Ascending aorta (tissue), 2 donors: ENCODE data around the gene RGN. TPM values are rescaled to one million over a fixed set of nuclear protein-coding genes. Genes with fewer than 3 reads are reported as not detected.

Experiments
- DNase-seq, 2 donors: peaks; one replicate each; pipeline ENCODE4 v3.0.0-alpha.2; 2019; ENCODE audit warnings: low spot score in 2 of 2
- H3K27ac ChIP-seq, 2 donors: fragments of 200-600 bp; sonication (generic); one replicate each; pipeline ENCODE4 v1.5.1; 2016 to 2017; ENCODE audit warnings: mild to moderate bottlenecking in 1 of 2
- H3K27me3 ChIP-seq: fragments of 200-600 bp; sonication (generic); one replicate; pipeline ENCODE4 v1.5.1; 2017
- H3K36me3 ChIP-seq, 2 donors: fragments of 200-600 bp; sonication (generic); one replicate each; pipeline ENCODE4 v1.5.1; 2016
- H3K4me1 ChIP-seq, 2 donors: fragments of 200-600 bp; sonication (generic); one replicate each; pipeline ENCODE4 v1.5.1; 2016 to 2017; ENCODE audit warnings: mild to moderate bottlenecking in 1 of 2
- H3K4me3 ChIP-seq, 2 donors: fragments of 200-600 bp; sonication (generic); one replicate each; pipeline ENCODE4 v1.5.1; 2016 to 2017; ENCODE audit warnings: mild to moderate bottlenecking in 1 of 2
- H3K9me3 ChIP-seq, 2 donors: fragments of 200-600 bp; sonication (generic); one replicate each; pipeline ENCODE4 v1.5.1; 2016
- intact Hi-C: fragments of 100-400 bp; cut with DNase I; formaldehyde crosslinking; loops from one replicate; pipeline ENCODE4 v1.15.1; 2023
- total RNA-seq: library from RNA; depleted of rRNA; stranded (reverse); fragments of >200 nt; gene quantifications from one replicate; pipeline ENCODE4 v1.1.0, GENCODE V29; 2016
- TF ChIP-seq, protein P1 (sequence below), 3 experiments: fragments of 200-600 bp in 2 of 3; fragments of 450-650 bp in 1 of 3; sonication (generic) in 2 of 3; IDR thresholded peaks; one replicate each; pipeline ENCODE4 v1.5.1; 2016 to 2019; ENCODE audit warnings: antibody characterized with exemption in 3 of 3, mild to moderate bottlenecking in 1 of 3, moderate library complexity in 1 of 3

The RGN gene
- 1.5 TPM for total RNA-seq

DNA sequence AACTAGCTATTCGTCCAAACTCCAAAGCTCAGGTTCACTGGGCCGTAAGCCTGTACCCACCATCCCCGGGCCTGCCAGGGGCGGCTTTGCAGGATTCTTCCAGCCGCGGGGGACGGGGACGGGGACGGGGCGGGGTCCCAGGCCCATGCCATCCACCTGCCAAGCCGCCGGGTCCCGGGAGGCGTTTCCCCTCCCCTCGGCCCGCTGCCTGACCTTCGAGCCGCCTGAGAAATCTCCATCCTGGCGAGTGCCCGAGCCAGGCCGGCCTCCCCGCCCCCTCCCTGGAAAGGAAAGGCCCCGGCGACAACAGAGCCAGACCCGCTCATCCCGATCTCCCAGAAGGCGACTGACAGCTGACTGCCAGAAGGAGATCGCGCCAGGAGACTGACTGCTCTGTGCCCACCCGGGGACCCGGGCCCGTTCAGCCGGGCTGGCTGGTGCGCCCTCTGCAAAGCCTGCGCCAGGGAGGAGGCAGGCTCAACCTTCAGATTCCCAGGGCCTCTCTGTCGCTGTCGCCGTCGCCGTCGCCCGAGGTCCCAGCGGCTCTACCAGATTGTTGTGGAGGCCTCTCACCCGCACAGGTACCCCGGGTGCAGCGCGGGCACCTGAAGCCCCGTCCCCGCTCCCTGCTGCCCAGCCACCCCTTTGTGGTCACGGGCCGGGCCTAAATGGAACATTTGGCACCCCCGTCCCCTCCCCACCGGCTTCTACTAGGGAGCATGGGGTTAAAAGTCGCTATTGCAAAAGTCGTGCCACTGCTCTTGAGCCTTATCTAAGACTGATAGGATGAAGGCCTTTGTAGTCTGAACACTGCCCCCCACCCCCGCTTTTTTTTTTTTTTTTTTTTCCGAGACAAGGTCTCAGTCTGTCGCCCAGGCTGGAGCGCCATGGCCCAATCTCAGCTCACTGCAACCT, at the start of gene RGN:
TSS of gene RGN (plus strand) at position 315 of the 915 bp plus-strand sequence. CDS start 2,702 bp downstream, outside the sequence.
- no peaks in the 10 kb centered on the region for H3K27me3 ChIP-seq
- no peak for DNase-seq
- H3K9me3 ChIP-seq: no peaks in the 10 kb centered on the region
- peak within 1 kb of the TSS; percentile 61 to 70 for H3K27ac ChIP-seq
- H3K4me1 ChIP-seq: no peaks in the 10 kb centered on the region
- intact Hi-C loops: no loop called here
- no peaks in the 10 kb centered on the region for H3K36me3 ChIP-seq
- H3K4me3 ChIP-seq: peak within 1 kb of the TSS; percentile 38 to 62
- TF ChIP-seq, protein P1, sequence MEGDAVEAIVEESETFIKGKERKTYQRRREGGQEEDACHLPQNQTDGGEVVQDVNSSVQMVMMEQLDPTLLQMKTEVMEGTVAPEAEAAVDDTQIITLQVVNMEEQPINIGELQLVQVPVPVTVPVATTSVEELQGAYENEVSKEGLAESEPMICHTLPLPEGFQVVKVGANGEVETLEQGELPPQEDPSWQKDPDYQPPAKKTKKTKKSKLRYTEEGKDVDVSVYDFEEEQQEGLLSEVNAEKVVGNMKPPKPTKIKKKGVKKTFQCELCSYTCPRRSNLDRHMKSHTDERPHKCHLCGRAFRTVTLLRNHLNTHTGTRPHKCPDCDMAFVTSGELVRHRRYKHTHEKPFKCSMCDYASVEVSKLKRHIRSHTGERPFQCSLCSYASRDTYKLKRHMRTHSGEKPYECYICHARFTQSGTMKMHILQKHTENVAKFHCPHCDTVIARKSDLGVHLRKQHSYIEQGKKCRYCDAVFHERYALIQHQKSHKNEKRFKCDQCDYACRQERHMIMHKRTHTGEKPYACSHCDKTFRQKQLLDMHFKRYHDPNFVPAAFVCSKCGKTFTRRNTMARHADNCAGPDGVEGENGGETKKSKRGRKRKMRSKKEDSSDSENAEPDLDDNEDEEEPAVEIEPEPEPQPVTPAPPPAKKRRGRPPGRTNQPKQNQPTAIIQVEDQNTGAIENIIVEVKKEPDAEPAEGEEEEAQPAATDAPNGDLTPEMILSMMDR (IDR thresholded peaks at IDR 0.05): no peak

DNA sequence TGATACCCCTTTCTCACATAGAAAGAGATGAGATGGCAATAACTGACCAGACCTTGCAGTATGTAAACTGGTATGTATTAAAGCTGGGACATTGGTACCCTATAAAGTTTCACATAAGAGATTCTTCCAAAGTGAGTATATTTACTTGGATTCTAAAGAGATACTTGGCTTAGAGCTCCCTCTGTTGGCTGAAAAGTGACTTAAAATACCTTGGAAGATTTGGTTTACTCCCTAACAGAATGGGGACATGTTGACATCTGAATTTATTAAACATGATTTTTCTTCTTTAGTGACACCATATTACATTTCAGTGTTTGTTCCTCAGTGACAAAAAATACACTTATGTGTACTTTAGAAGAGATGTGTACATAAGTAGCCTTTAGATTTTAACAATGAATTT, 47.9 kb upstream of the RGN start:
- no peak for DNase-seq
- Histone ChIP-seq H3K4me3 (no peak overlapping the region), H3K27me3 (no peaks in the 10 kb centered on the region), H3K36me3 (no peaks in the 10 kb centered on the region), H3K4me1 (no peaks in the 10 kb centered on the region), H3K27ac (no peak overlapping the region), H3K9me3 (no peaks in the 10 kb centered on the region)
- intact Hi-C loops: loop anchor here (5.0 kb wide), 1 partner anchor 273 kb away; the partner anchor contains the start of gene SLC9A7
- TF ChIP-seq, protein P1 (IDR thresholded peaks at IDR 0.05): peak; percentile 11 to 60 (median 49)

DNA sequence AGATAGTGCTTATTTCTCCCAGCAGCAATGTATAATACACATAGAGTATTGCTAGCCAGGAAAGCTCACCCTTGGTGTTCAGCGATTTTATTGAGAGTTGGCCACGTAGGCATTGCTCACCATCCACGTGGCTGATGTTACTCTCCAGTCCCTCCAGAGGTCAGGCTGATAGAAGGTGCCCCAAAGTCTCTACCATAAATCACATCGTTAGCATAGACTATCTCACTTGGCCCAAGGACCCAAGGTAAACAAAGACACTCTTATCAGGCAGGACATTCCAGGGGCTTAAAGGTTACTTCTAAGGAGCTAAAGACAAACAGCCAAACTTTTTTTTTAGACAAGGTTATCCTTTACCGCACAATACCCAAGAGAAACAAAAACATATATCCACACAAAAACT, 30.3 kb upstream of the RGN start:
- intact Hi-C loops: no loop called here
- H3K4me1 ChIP-seq: no peaks in the 10 kb centered on the region
- no peaks in the 10 kb centered on the region for H3K27me3 ChIP-seq
- TF ChIP-seq, protein P1 (IDR thresholded peaks at IDR 0.05): no peak
- DNase-seq: no peak
- no peak overlapping the region for H3K27ac ChIP-seq
- H3K36me3 ChIP-seq: no peaks in the 10 kb centered on the region
- H3K4me3 ChIP-seq: no peak overlapping the region
- H3K9me3 ChIP-seq: no peaks in the 10 kb centered on the region

DNA sequence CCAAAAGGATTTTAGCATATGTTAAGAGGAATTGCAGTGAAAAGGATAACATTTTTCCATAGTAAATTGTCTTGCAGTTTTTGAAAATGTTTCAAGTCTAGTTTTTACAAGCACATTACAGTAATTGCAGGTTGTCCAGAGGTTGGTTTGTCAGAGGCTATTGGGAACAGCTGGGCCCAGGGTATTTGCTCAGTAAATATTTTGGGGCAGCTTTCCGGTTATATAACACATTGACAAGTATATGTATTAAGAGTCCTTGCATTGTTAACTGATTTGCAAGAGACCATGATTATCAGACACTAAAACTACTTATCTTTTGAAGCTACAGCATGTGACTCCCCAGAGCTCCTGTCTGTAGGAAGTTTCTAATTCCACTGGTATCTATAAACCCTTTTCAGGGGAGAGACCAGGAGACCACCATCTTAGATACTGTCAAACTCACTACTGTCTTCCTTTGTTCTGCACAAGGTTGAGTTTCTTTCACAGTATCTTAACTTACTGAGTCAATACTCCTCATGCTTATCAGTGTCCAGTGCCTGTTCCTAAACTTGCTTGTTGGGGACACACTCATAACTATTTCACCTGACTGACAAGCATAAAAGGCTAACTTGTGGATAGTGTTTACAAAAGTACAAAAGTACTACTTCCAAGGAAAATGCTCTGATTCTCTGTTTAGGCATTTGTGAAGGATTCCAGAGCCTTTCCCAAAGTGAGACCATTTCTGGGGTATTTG, 18.9 kb upstream of the RGN start:
- H3K4me3 ChIP-seq: no peak overlapping the region
- no peak overlapping the region for H3K27ac ChIP-seq
- intact Hi-C loops: no loop called here
- DNase-seq: no peak
- H3K27me3 ChIP-seq: no peaks in the 10 kb centered on the region
- H3K4me1 ChIP-seq: no peaks in the 10 kb centered on the region
- no peaks in the 10 kb centered on the region for H3K9me3 ChIP-seq
- TF ChIP-seq, protein P1 (IDR thresholded peaks at IDR 0.05): no peak
- peaks cover 0 to 4% of the 10 kb centered on the region in 2 donors for H3K36me3 ChIP-seq

DNA sequence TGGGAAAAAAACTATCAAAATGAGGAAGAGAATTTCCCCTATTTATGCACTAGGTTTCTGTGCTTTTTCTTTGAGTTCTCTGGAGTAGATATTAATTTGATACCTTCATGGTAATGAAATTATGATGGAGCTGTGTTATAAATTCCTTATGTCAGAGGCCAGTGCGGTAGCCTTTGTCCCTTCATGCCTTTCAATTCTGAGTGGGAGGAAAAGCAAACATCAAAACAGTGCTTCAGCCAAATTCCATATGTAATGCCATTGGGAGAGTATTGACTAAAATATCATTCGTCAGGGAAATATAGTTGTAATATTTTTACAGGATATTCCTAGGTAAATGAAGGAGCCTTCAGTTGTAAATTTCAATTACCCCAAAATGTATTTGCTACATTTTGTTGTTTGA, 17.5 kb upstream of the RGN start:
- no peak overlapping the region for H3K4me3 ChIP-seq
- intact Hi-C loops: no loop called here
- H3K27me3 ChIP-seq: no peaks in the 10 kb centered on the region

More for the DNA sequence above, 17.5 kb upstream of the RGN start:
- TF ChIP-seq, protein P1 (IDR thresholded peaks at IDR 0.05): no peak
- Histone ChIP-seq H3K27ac (no peak overlapping the region), H3K9me3 (no peaks in the 10 kb centered on the region), H3K36me3 (peaks cover 0 to 4% of the 10 kb centered on the region in 2 donors), H3K4me1 (no peaks in the 10 kb centered on the region)
- DNase-seq: no peak
